ENCODE results near the gene CRX.
"Not testable (repeated sequence)": the region's sequence is repeated elsewhere in the genome, so short reads cannot be mapped to it uniquely, and the experiment has no call there.

The CRX gene

DNA sequence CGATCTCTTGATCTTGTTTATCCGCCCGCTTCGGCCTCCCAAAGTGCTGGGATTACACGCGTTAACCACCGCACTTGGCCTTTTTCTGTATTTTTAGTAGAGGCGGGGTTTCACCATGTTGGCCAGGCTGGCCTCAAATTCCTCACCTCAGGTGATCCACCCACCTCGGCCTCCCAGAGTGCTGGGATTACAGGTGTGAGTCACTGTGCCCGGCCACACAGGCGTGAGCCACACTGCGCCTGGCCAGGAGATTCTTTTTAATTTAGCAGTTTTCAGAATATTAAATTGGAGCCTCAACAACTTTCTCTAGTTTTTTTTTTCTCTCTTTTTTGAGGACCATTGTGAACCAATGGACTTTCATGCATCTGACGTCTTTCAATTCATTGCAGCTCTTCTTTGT is 31.9 kb upstream of the CRX start:
- H3K18ac ChIP-seq (ENCODE audit: low read length); H3K27me3 ChIP-seq (ENCODE audit: insufficient read depth, low read length, poor library complexity); DNase-seq; H3K4me2 ChIP-seq (ENCODE audit: low read length); H3K23ac ChIP-seq (ENCODE audit: low read length); H3K79me2 ChIP-seq (ENCODE audit: control insufficient read depth, insufficient read depth, low read length); H2BK5ac ChIP-seq (ENCODE audit: low read length); H3K27ac ChIP-seq (ENCODE audit: low read depth, low read length); H3K4me1 ChIP-seq (ENCODE audit: control insufficient read depth, low read depth, low read length); H3K56ac ChIP-seq (ENCODE audit: low read length); H2BK120ac ChIP-seq (ENCODE audit: low read depth, low read length); H4K5ac ChIP-seq (ENCODE audit: low read length); H3K4me3 ChIP-seq (ENCODE audit: low read length); H2BK15ac ChIP-seq (replicated peaks; ENCODE audit: low read depth); H3K9ac ChIP-seq (ENCODE audit: low read length); H4K8ac ChIP-seq (ENCODE audit: low read depth, low read length); H3K79me1 ChIP-seq (ENCODE audit: low read length); H3K36me3 ChIP-seq (ENCODE audit: control insufficient read depth, insufficient read depth, low read length); H2AK5ac ChIP-seq (ENCODE audit: low read length); H3K4ac ChIP-seq (ENCODE audit: low read depth, low read length): not testable (repeated sequence)
- WGBS (ENCODE audit: extremely low coverage, insufficient coverage, low lambda C conversion rate): no CpG with 5 or more reads among the region's 13 CpGs

DNA sequence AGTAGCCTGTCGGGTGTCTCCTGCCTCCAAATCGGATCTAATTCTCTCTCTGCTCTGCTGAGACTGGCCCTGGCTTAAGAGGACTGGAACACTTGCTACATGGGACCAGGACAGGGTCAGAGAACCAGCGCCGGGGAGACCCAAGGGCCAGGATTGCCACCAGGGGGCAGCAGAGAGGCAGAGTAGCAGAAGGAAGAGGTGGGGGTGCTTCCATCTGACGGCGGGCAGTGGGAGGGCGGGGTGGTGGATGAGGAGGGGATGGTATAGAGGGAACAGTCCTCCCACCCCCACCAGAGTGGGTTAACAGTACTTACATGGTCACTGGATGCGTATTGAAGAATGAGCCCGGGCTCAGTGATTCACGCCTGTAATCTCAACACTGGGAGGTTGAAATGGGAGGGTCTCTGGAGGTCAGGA is 31.3 kb upstream of the CRX start:
- Histone ChIP-seq H2BK15ac (replicated peaks; ENCODE audit: low read depth) (no peak overlapping the region), H3K18ac (ENCODE audit: low read length) (no peak overlapping the region), H3K27ac (ENCODE audit: low read depth, low read length) (peak overlapping the region; percentile 16), H3K4me3 (ENCODE audit: low read length) (no peak overlapping the region), H3K9ac (ENCODE audit: low read length) (no peak overlapping the region), H2BK120ac (ENCODE audit: low read depth, low read length) (no peak overlapping the region), H3K4me2 (ENCODE audit: low read length) (no peak overlapping the region), H2BK5ac (ENCODE audit: low read length) (no peak overlapping the region), H3K79me1 (ENCODE audit: low read length) (no peaks in the 10 kb centered on the region), H3K79me2 (ENCODE audit: control insufficient read depth, insufficient read depth, low read length) (no peaks in the 10 kb centered on the region), H4K8ac (ENCODE audit: low read depth, low read length) (no peak overlapping the region), H3K4me1 (ENCODE audit: control insufficient read depth, low read depth, low read length) (no peaks in the 10 kb centered on the region), H4K5ac (ENCODE audit: low read length) (no peak overlapping the region), H2AK5ac (ENCODE audit: low read length) (no peak overlapping the region), H3K36me3 (ENCODE audit: control insufficient read depth, insufficient read depth, low read length) (peaks cover under 1% of the 10 kb centered on the region), H3K27me3 (ENCODE audit: insufficient read depth, low read length, poor library complexity) (no peaks in the 10 kb centered on the region), H3K56ac (ENCODE audit: low read length) (no peak overlapping the region), H3K23ac (ENCODE audit: low read length) (no peak overlapping the region), H3K4ac (ENCODE audit: low read depth, low read length) (no peak overlapping the region)
- DNase-seq: peak; percentile 98
- no CpG with 5 or more reads among the region's 10 CpGs for WGBS (ENCODE audit: extremely low coverage, insufficient coverage, low lambda C conversion rate)

- no peak overlapping the region for H3K4me3 ChIP-seq (ENCODE audit: low read length)
- no peak overlapping the region for H3K56ac ChIP-seq (ENCODE audit: low read length)
- H3K27me3 ChIP-seq (ENCODE audit: insufficient read depth, low read length, poor library complexity): no peaks in the 10 kb centered on the region
- no peak overlapping the region for H3K4me2 ChIP-seq (ENCODE audit: low read length)
- H3K4ac ChIP-seq (ENCODE audit: low read depth, low read length): no peak overlapping the region
- H3K9ac ChIP-seq (ENCODE audit: low read length): no peak overlapping the region
- H2AK5ac ChIP-seq (ENCODE audit: low read length): no peak overlapping the region
- H3K36me3 ChIP-seq (ENCODE audit: control insufficient read depth, insufficient read depth, low read length): no peaks in the 10 kb centered on the region
- H3K23ac ChIP-seq (ENCODE audit: low read length): no peak overlapping the region
- H2BK120ac ChIP-seq (ENCODE audit: low read depth, low read length): no peak overlapping the region
- DNase-seq: no peak
- H2BK15ac ChIP-seq (replicated peaks; ENCODE audit: low read depth): no peak overlapping the region
- H3K79me1 ChIP-seq (ENCODE audit: low read length): no peaks in the 10 kb centered on the region
- H3K79me2 ChIP-seq (ENCODE audit: control insufficient read depth, insufficient read depth, low read length): no peaks in the 10 kb centered on the region
- WGBS (ENCODE audit: extremely low coverage, insufficient coverage, low lambda C conversion rate): no CpG with 5 or more reads among the region's 1 CpG
- H3K4me1 ChIP-seq (ENCODE audit: control insufficient read depth, low read depth, low read length): no peaks in the 10 kb centered on the region
- no peak overlapping the region for H3K27ac ChIP-seq (ENCODE audit: low read depth, low read length)
- no peak overlapping the region for H3K18ac ChIP-seq (ENCODE audit: low read length)
- H4K5ac ChIP-seq (ENCODE audit: low read length): no peak overlapping the region
- H4K8ac ChIP-seq (ENCODE audit: low read depth, low read length): peak overlapping the region; percentile 41
- no peak overlapping the region for H2BK5ac ChIP-seq (ENCODE audit: low read length)
These were observed 29.1 kb upstream of the CRX start for GRCh38 chr19:47792616-47793015.

DNA sequence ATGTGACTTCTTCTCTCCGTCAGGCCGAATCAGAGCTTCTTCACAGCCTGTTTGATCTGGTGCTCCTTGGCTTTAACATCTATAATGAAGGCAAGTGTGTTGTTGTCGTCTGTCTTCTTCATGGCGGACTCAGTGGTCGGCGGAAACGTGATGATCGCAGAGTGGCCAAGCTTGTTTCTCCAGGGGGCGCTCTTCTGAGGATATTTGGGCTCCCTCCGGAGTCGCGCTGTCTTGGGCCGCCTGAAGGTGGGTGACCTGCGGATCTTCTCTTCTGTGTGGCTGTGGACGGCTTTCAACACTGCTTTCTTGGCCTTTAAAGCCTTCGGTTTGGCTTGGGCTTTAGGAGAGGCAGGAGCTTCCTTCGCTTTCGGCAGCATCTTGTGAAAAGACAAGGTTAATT is 27.2 kb upstream of the CRX start:
- no peak overlapping the region for H3K56ac ChIP-seq (ENCODE audit: low read length)
- H3K4me2 ChIP-seq (ENCODE audit: low read length): no peak overlapping the region
- no peak overlapping the region for H3K4me3 ChIP-seq (ENCODE audit: low read length)
- no peaks in the 10 kb centered on the region for H3K79me2 ChIP-seq (ENCODE audit: control insufficient read depth, insufficient read depth, low read length)
- H2BK120ac ChIP-seq (ENCODE audit: low read depth, low read length): no peak overlapping the region
- H2BK5ac ChIP-seq (ENCODE audit: low read length): no peak overlapping the region
- no peak overlapping the region for H4K8ac ChIP-seq (ENCODE audit: low read depth, low read length)
- H3K79me1 ChIP-seq (ENCODE audit: low read length): no peaks in the 10 kb centered on the region
- no peak overlapping the region for H3K18ac ChIP-seq (ENCODE audit: low read length)
- no peak overlapping the region for H4K5ac ChIP-seq (ENCODE audit: low read length)
- H3K4ac ChIP-seq (ENCODE audit: low read depth, low read length): no peak overlapping the region
- H3K4me1 ChIP-seq (ENCODE audit: control insufficient read depth, low read depth, low read length): no peaks in the 10 kb centered on the region
- no peak overlapping the region for H3K27ac ChIP-seq (ENCODE audit: low read depth, low read length)
- H3K36me3 ChIP-seq (ENCODE audit: control insufficient read depth, insufficient read depth, low read length): no peaks in the 10 kb centered on the region
- no peaks in the 10 kb centered on the region for H3K27me3 ChIP-seq (ENCODE audit: insufficient read depth, low read length, poor library complexity)
- no peak overlapping the region for H3K9ac ChIP-seq (ENCODE audit: low read length)
- no peak overlapping the region for H2BK15ac ChIP-seq (replicated peaks; ENCODE audit: low read depth)
- no peak overlapping the region for H3K23ac ChIP-seq (ENCODE audit: low read length)
- no peak overlapping the region for H2AK5ac ChIP-seq (ENCODE audit: low read length)
- DNase-seq: peak; percentile 55
- WGBS (ENCODE audit: extremely low coverage, insufficient coverage, low lambda C conversion rate): no CpG with 5 or more reads among the region's 18 CpGs

DNA sequence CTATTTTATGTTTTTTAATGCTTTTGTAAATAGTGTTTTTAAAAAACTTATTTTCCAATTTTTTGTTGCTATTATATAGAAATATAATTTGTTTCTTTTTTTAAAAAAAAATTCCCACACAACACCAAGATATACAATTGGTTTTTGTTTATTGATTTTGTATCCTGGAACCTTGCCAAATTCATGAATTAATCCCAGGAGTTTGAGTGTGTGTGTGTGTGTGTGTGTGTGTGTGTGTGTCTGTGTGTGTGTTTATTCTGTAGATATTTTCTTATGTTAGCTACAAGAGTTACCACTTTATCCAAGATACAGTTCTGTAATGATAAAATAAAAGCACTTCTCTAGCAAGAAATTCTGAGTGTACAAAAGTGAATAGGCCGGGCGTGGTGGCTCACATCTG is 25.0 kb upstream of the CRX start:
- H4K8ac ChIP-seq (ENCODE audit: low read depth, low read length): no peak overlapping the region
- H3K4me3 ChIP-seq (ENCODE audit: low read length): no peak overlapping the region
- no CpG with 5 or more reads among the region's 2 CpGs for WGBS (ENCODE audit: extremely low coverage, insufficient coverage, low lambda C conversion rate)
- no peak overlapping the region for H3K4me2 ChIP-seq (ENCODE audit: low read length)
- no peaks in the 10 kb centered on the region for H3K79me1 ChIP-seq (ENCODE audit: low read length)
- no peak overlapping the region for H3K9ac ChIP-seq (ENCODE audit: low read length)
- H4K5ac ChIP-seq (ENCODE audit: low read length): no peak overlapping the region
- no peaks in the 10 kb centered on the region for H3K27me3 ChIP-seq (ENCODE audit: insufficient read depth, low read length, poor library complexity)
- H2BK5ac ChIP-seq (ENCODE audit: low read length): no peak overlapping the region
- no peak overlapping the region for H2BK120ac ChIP-seq (ENCODE audit: low read depth, low read length)
- H3K23ac ChIP-seq (ENCODE audit: low read length): no peak overlapping the region
- no peaks in the 10 kb centered on the region for H3K36me3 ChIP-seq (ENCODE audit: control insufficient read depth, insufficient read depth, low read length)
- H3K4me1 ChIP-seq (ENCODE audit: control insufficient read depth, low read depth, low read length): no peaks in the 10 kb centered on the region
- no peak overlapping the region for H3K27ac ChIP-seq (ENCODE audit: low read depth, low read length)
- H3K4ac ChIP-seq (ENCODE audit: low read depth, low read length): no peak overlapping the region
- H2BK15ac ChIP-seq (replicated peaks; ENCODE audit: low read depth): no peak overlapping the region
- no peak overlapping the region for H3K18ac ChIP-seq (ENCODE audit: low read length)
- no peak overlapping the region for H2AK5ac ChIP-seq (ENCODE audit: low read length)
- H3K56ac ChIP-seq (ENCODE audit: low read length): no peak overlapping the region
- no peak for DNase-seq
- H3K79me2 ChIP-seq (ENCODE audit: control insufficient read depth, insufficient read depth, low read length): no peaks in the 10 kb centered on the region

DNA sequence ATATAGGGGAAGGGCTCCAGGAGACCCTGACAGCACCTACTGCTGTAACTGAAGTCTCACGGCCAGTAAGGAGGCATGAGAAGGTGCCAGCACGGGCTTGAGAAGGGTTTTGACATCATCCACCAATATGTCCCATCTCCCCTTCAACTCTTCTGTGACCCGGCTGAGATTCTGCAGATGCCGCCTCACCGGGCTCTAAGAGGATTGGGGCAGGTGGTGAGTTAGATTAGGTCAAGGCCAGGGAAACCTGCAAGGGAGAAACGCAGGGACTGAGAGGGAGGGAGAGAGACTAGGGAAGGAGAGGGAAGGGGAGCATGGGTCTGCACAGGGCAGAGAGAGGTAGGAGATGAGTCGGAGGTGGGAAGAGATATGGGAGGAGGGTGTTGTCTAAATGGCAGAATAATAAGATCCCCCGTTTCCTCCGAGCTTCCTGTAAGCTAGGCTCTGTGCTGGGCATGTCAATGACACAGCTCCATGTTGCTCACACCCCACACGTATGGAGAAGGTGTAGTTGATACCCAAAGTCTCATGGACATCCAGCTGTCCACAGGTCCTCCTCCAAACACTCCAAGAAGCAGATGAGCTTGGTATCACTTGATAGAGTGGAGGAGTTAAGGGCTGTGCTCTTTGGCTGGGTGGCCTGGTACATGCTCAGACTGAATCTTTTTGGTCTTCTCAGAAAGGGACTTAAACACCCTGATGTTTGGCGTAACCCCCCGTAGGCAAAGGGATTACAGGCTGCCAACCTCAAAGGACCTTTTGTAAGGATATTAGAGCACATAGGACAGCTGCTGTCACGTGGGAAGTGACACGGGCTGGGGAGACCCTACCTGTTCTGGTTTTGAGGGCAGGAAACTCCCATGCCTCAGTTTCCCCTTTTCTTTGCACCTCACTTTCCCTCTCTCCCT is 23.5 kb upstream of the CRX start:
- H3K79me1 ChIP-seq (ENCODE audit: low read length): no peaks in the 10 kb centered on the region
- H3K4ac ChIP-seq (ENCODE audit: low read depth, low read length): no peak overlapping the region
- H3K79me2 ChIP-seq (ENCODE audit: control insufficient read depth, insufficient read depth, low read length): no peaks in the 10 kb centered on the region
- WGBS (ENCODE audit: extremely low coverage, insufficient coverage, low lambda C conversion rate): no CpG with 5 or more reads among the region's 14 CpGs
- no peak overlapping the region for H4K8ac ChIP-seq (ENCODE audit: low read depth, low read length)
- H3K36me3 ChIP-seq (ENCODE audit: control insufficient read depth, insufficient read depth, low read length): no peaks in the 10 kb centered on the region
- H3K27ac ChIP-seq (ENCODE audit: low read depth, low read length): no peak overlapping the region
- H3K9ac ChIP-seq (ENCODE audit: low read length): no peak overlapping the region
- no peak overlapping the region for H2AK5ac ChIP-seq (ENCODE audit: low read length)
- no peak overlapping the region for H3K56ac ChIP-seq (ENCODE audit: low read length)
- DNase-seq: no peak
- H3K4me2 ChIP-seq (ENCODE audit: low read length): no peak overlapping the region
- H2BK120ac ChIP-seq (ENCODE audit: low read depth, low read length): no peak overlapping the region
- H4K5ac ChIP-seq (ENCODE audit: low read length): no peak overlapping the region
- H3K27me3 ChIP-seq (ENCODE audit: insufficient read depth, low read length, poor library complexity): no peaks in the 10 kb centered on the region
- no peak overlapping the region for H3K4me3 ChIP-seq (ENCODE audit: low read length)
- no peaks in the 10 kb centered on the region for H3K4me1 ChIP-seq (ENCODE audit: control insufficient read depth, low read depth, low read length)
- no peak overlapping the region for H2BK15ac ChIP-seq (replicated peaks; ENCODE audit: low read depth)
- H3K18ac ChIP-seq (ENCODE audit: low read length): no peak overlapping the region
- no peak overlapping the region for H3K23ac ChIP-seq (ENCODE audit: low read length)
- no peak overlapping the region for H2BK5ac ChIP-seq (ENCODE audit: low read length)
